Activated CD8-positive, alpha-beta T cell treated with anti-CD3 and anti-CD28 coated beads, Interleukin-2, amount 10 ng/mL, durations not matched to agents 7 days and 5 days (primary cell): ENCODE results near the gene SLC15A1. TPM values are rescaled to one million over a fixed set of nuclear protein-coding genes. Genes with fewer than 3 reads are reported as not detected.
"Not testable (repeated sequence)": the region's sequence is repeated elsewhere in the genome, so short reads cannot be mapped to it uniquely, and the experiment has no call there.

Source experiments
- ATAC-seq: fragments of 150-1000 bp; cut with Tn5 transposase; one replicate; pipeline ENCODE4 v1.10.0; 2021; ENCODE audit warnings: moderate library complexity
- CTCF ChIA-PET: fragments of 350-600 bp; sonication (Branson Sonifier 250); formaldehyde crosslinking; loops from one replicate; lab custom pipeline; 2021; ENCODE audit warnings: antibody characterized with exemption; lab: Charles Lee
- POLR2A ChIA-PET: fragments of 350-600 bp; sonication (Branson Sonifier 250); formaldehyde crosslinking; loops from one replicate; lab custom pipeline; 2021; ENCODE audit warnings: antibody characterized with exemption; lab: Charles Lee
- DNase-seq: peaks from one replicate; pipeline ENCODE4 v3.0.0-alpha.2; 2020
- H3K27ac Mint-ChIP-seq: one replicate; pipeline ENCODE4 v1.8.0; 2021; ENCODE audit warnings: mild to moderate bottlenecking, mixed read lengths
- H3K27me3 Mint-ChIP-seq: one replicate; pipeline ENCODE4 v1.8.0; 2021; ENCODE audit warnings: low read depth, mixed read lengths
- H3K36me3 Mint-ChIP-seq: one replicate; pipeline ENCODE4 v1.8.0; 2021; ENCODE audit warnings: low read depth, mixed read lengths
- H3K4me1 Mint-ChIP-seq: one replicate; pipeline ENCODE4 v1.8.0; 2021; ENCODE audit warnings: low read depth, mixed read lengths
- H3K4me3 Mint-ChIP-seq: one replicate; pipeline ENCODE4 v1.8.0; 2021; ENCODE audit warnings: mild to moderate bottlenecking, mixed read lengths
- H3K9me3 Mint-ChIP-seq: one replicate; pipeline ENCODE4 v1.8.0; 2022; ENCODE audit warnings: mixed read lengths; ENCODE audit not compliant: insufficient read depth
- total RNA-seq, 2 experiments: library from RNA; stranded (reverse); gene quantifications; one replicate each; pipeline ENCODE4 v1.2.3, GENCODE V29; 2021

Gene SLC15A1
- total RNA-seq, 2 experiments from 2014 or later, result not detected

DNA sequence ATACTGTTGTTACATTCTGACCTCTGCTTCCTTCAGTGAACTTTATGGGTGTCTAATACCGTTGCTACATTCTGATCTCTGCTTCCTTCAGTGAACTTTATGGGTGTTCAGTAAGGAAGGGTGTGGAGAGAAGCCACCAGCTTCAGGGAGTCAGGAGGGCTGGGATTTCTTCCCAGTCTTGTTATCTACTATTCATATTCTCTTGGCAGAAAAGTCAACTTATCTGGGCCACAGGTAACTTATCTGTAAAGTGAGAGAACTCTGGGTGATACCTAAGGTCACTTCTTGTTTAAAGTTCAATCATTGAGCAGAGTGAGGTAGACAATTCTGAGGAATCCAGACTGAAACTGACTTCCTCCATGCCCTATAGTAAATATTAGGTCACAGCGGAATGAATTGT, 104.3 kb downstream of the SLC15A1 start:
- Mint-ChIP-seq H3K36me3 (no peaks in the 10 kb centered on the region), H3K9me3 (no peaks in the 10 kb centered on the region), H3K4me1 (no peaks in the 10 kb centered on the region), H3K4me3 (no peak overlapping the region), H3K27ac (no peak overlapping the region), H3K27me3 (peaks cover 15% of the 10 kb centered on the region)
- ATAC-seq (no peak), DNase-seq (no peak)
- ChIA-PET POLR2A (no interaction called here), CTCF (no interaction called here)

GRCh38 chr13:98647121-98647520, 105.4 kb downstream of the SLC15A1 start:
- Mint-ChIP-seq H3K4me3 (no peak overlapping the region), H3K4me1 (no peaks in the 10 kb centered on the region), H3K27me3 (peaks cover 15% of the 10 kb centered on the region), H3K9me3 (no peaks in the 10 kb centered on the region), H3K36me3 (no peaks in the 10 kb centered on the region), H3K27ac (no peak overlapping the region)
- DNase-seq, result no peak
- POLR2A ChIA-PET, result no interaction called here
- CTCF ChIA-PET, result no interaction called here
- no peak for ATAC-seq

GRCh38 chr13:98643479-98643878, 109.0 kb downstream of the SLC15A1 start:
- Mint-ChIP-seq H3K27me3 (peaks cover 18% of the 10 kb centered on the region), H3K36me3 (no peaks in the 10 kb centered on the region), H3K4me3 (no peak overlapping the region), H3K9me3 (no peaks in the 10 kb centered on the region), H3K4me1 (no peaks in the 10 kb centered on the region), H3K27ac (no peak overlapping the region)
- ATAC-seq (no peak), DNase-seq (no peak)
- CTCF ChIA-PET, result interaction anchor here (1.2 kb wide), 1 partner anchor 10 kb away, joined by 3 read pairs; no protein-coding TSS in a partner anchor
- POLR2A ChIA-PET, result no interaction called here

DNA sequence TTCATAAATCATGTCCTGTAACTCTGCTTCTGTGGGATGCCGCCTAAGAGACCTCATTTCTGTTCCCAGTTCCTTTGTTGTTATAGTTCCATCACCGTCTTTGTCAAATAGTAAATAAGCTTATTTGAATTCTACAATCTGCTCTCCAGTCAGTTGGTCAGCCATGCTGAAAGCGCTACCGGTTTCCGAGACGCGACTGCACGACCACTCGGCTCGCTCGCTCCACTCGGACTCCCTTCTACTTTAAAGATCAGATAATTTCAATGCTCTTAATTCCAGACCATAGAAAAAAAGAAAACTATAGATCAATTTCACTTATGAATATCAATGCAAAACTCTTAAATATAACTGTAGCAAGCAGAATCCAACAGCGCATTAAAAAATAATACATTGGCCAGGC, 111.4 kb downstream of the SLC15A1 start:
- H3K27me3 Mint-ChIP-seq, result peaks cover 19% of the 10 kb centered on the region
- CTCF ChIA-PET, result no interaction called here
- no peaks in the 10 kb centered on the region for H3K4me1 Mint-ChIP-seq
- DNase-seq (no peak), ATAC-seq (no peak)
- H3K27ac Mint-ChIP-seq, result no peak overlapping the region
- no peaks in the 10 kb centered on the region for H3K36me3 Mint-ChIP-seq
- no peaks in the 10 kb centered on the region for H3K9me3 Mint-ChIP-seq
- no peak overlapping the region for H3K4me3 Mint-ChIP-seq
- POLR2A ChIA-PET, result no interaction called here

GRCh38 chr13:98639785-98640184, 112.7 kb downstream of the SLC15A1 start:
- not testable (repeated sequence) for H3K4me3 Mint-ChIP-seq, ATAC-seq
- CTCF ChIA-PET, result interaction anchor here (4.7 kb wide), 1 partner anchor 13 kb away, joined by 24 read pairs; no protein-coding TSS in a partner anchor

GRCh38 chr13:98638352-98638751, 114.1 kb downstream of the SLC15A1 start:
- ATAC-seq, DNase-seq, H3K36me3 Mint-ChIP-seq, H3K4me3 Mint-ChIP-seq, H3K9me3 Mint-ChIP-seq, POLR2A ChIA-PET, H3K4me1 Mint-ChIP-seq, H3K27ac Mint-ChIP-seq: not testable (repeated sequence)
- peaks cover 11% of the 10 kb centered on the region for H3K27me3 Mint-ChIP-seq
- CTCF ChIA-PET, result interaction anchor here (4.7 kb wide), 1 partner anchor 14 kb away, joined by 24 read pairs; no protein-coding TSS in a partner anchor

More at GRCh38 chr13:98639785-98640184, 112.7 kb downstream of the SLC15A1 start:
- peaks cover 18% of the 10 kb centered on the region for H3K27me3 Mint-ChIP-seq
- H3K36me3 Mint-ChIP-seq, POLR2A ChIA-PET, H3K27ac Mint-ChIP-seq, DNase-seq, H3K9me3 Mint-ChIP-seq, H3K4me1 Mint-ChIP-seq: not testable (repeated sequence)

Other genes with a start within 250 kb of the SLC15A1 start
- gene STK24, start 175.6 kb downstream of the SLC15A1 start, total RNA-seq, result 100 to 1,000 TPM; 140 to 151 TPM
- 100 to 1,000 TPM in 1 of 2 experiments, 10 to 100 TPM in 1; 92.4 to 100 TPM for gene DOCK9, start 225.4 kb upstream of the SLC15A1 start, total RNA-seq